Smooth muscle cell (in vitro differentiated cells): ENCODE results near the gene PDZD2. TPM values are rescaled to one million over a fixed set of nuclear protein-coding genes. Genes with fewer than 3 reads are reported as not detected.

ENCODE experiments used
- DNase-seq: peaks from one replicate; lab custom pipeline; 2025; ENCODE audit not compliant: unreplicated experiment; lab: John Stamatoyannopoulos, UW
- H2AFZ ChIP-seq: fragments of 200-600 bp; sonication (generic); 2 replicates; pipeline ENCODE4 v1.6.0; 2016; ENCODE audit warnings: antibody characterized with exemption, low read depth, mild to moderate bottlenecking
- H3F3A ChIP-seq: fragments of 200-600 bp; sonication (generic); 2 replicates; pipeline ENCODE4 v1.6.0; 2017; ENCODE audit warnings: antibody characterized with exemption, low read depth
- H3K27ac ChIP-seq: fragments of 200-600 bp; sonication (generic); 2 replicates; pipeline ENCODE4 v1.5.1; 2016; ENCODE audit warnings: low read depth, mild to moderate bottlenecking
- H3K27me3 ChIP-seq: fragments of 200-600 bp; sonication (generic); 2 replicates; pipeline ENCODE4 v1.6.1; 2016; ENCODE audit warnings: low read depth, mild to moderate bottlenecking
- H3K36me3 ChIP-seq: fragments of 200-600 bp; sonication (generic); 2 replicates; pipeline ENCODE4 v1.5.1; 2016; ENCODE audit warnings: low read depth
- H3K4me1 ChIP-seq: fragments of 200-600 bp; sonication (generic); 2 replicates; pipeline ENCODE4 v1.5.1; 2016; ENCODE audit warnings: low read depth
- H3K4me2 ChIP-seq: fragments of 200-600 bp; sonication (generic); 2 replicates; pipeline ENCODE4 v1.6.0; 2016; ENCODE audit warnings: mild to moderate bottlenecking
- H3K4me3 ChIP-seq: fragments of 200-600 bp; sonication (generic); 2 replicates; pipeline ENCODE4 v1.5.1; 2016; ENCODE audit warnings: mild to moderate bottlenecking
- H3K79me2 ChIP-seq: fragments of 200-600 bp; sonication (generic); 2 replicates; pipeline ENCODE4 v1.6.0; 2016; ENCODE audit warnings: low read depth, mild to moderate bottlenecking
- H3K9ac ChIP-seq: fragments of 200-600 bp; sonication (generic); 2 replicates; pipeline ENCODE4 v1.6.0; 2016; ENCODE audit warnings: low read depth
- H3K9me3 ChIP-seq: fragments of 200-600 bp; sonication (generic); replicated peaks from 2 replicates; pipeline ENCODE4 v1.5.1; 2016; ENCODE audit warnings: low read depth
- H4K20me1 ChIP-seq: fragments of 200-600 bp; sonication (generic); 2 replicates; pipeline ENCODE4 v1.6.0; 2016; ENCODE audit warnings: low read depth
- WGBS: methylation state at CpG from one replicate; pipeline ENCODE4 v1.1.7; 2016; ENCODE audit warnings: low lambda C conversion rate; 5-methylcytosine and 5-hydroxymethylcytosine counted together
- polyA plus RNA-seq: library from polyadenylated mRNA; unstranded; fragments of >200 nt; fragmentation: Nextera tagmentation; extraction: Ambion mirVana; gene quantifications from 2 replicates; pipeline ENCODE4 v1.2.1, GENCODE V29; 2016
- total RNA-seq: library from RNA; depleted of rRNA; stranded (reverse); fragments of >200 nt; gene quantifications from 2 replicates; pipeline ENCODE4 v1.2.3, GENCODE V29; 2014
- TF ChIP-seq, protein P1 (sequence below): fragments of 200-600 bp; sonication (generic); IDR thresholded peaks from 2 replicates; pipeline ENCODE4 v1.5.1; 2017; ENCODE audit warnings: borderline replicate concordance, mild to moderate bottlenecking, antibody characterized with exemption; ENCODE audit not compliant: insufficient read depth, poor library complexity, severe bottlenecking

Gene PDZD2
- total and polyA plus RNA-seq, 2 experiments from 2014 or later = 3.2 to 4.1 TPM

DNA sequence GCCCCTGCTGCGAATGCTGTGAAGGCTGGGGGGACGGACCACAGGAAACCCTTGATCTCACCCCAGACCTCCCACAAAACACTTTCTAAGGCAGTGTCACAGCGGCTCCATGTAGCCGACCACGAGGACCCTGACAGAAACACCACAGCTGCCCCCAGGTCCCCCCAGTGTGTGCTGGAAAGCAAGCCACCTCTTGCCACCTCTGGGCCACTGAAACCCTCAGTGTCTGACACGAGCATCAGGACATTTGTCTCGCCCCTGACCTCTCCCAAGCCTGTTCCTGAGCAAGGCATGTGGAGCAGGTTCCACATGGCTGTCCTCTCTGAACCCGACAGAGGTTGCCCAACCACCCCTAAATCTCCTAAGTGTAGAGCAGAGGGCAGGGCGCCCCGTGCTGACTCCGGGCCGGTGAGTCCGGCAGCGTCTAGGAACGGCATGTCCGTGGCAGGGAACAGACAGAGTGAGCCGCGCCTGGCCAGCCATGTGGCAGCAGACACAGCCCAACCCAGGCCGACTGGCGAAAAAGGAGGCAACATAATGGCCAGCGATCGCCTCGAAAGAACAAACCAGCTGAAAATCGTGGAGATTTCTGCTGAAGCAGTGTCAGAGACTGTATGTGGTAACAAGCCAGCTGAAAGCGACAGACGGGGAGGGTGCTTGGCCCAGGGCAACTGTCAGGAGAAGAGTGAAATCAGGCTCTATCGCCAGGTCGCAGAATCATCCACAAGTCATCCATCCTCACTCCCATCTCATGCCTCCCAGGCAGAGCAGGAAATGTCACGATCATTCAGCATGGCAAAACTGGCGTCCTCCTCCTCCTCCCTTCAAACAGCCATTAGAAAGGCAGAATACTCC is 450.4 kb downstream of the PDZD2 start:
- no peaks in the 10 kb centered on the region for H3K9me3 ChIP-seq
- no peaks in the 10 kb centered on the region for H3F3A ChIP-seq
- H3K9ac ChIP-seq = no peak overlapping the region
- no peak overlapping the region for H3K4me2 ChIP-seq
- H2AFZ ChIP-seq = no peak overlapping the region
- H4K20me1 ChIP-seq = no peaks in the 10 kb centered on the region
- H3K27ac ChIP-seq = no peak overlapping the region
- TF ChIP-seq, protein P1, sequence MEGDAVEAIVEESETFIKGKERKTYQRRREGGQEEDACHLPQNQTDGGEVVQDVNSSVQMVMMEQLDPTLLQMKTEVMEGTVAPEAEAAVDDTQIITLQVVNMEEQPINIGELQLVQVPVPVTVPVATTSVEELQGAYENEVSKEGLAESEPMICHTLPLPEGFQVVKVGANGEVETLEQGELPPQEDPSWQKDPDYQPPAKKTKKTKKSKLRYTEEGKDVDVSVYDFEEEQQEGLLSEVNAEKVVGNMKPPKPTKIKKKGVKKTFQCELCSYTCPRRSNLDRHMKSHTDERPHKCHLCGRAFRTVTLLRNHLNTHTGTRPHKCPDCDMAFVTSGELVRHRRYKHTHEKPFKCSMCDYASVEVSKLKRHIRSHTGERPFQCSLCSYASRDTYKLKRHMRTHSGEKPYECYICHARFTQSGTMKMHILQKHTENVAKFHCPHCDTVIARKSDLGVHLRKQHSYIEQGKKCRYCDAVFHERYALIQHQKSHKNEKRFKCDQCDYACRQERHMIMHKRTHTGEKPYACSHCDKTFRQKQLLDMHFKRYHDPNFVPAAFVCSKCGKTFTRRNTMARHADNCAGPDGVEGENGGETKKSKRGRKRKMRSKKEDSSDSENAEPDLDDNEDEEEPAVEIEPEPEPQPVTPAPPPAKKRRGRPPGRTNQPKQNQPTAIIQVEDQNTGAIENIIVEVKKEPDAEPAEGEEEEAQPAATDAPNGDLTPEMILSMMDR = no peak
- no peaks in the 10 kb centered on the region for H3K27me3 ChIP-seq
- H3K36me3 ChIP-seq = no peaks in the 10 kb centered on the region
- DNase-seq = no peak
- H3K4me1 ChIP-seq = no peaks in the 10 kb centered on the region
- H3K4me3 ChIP-seq = no peak overlapping the region
- WGBS = 96% methylated on average over 30 of the region's 30 CpGs
- H3K79me2 ChIP-seq = no peaks in the 10 kb centered on the region

DNA sequence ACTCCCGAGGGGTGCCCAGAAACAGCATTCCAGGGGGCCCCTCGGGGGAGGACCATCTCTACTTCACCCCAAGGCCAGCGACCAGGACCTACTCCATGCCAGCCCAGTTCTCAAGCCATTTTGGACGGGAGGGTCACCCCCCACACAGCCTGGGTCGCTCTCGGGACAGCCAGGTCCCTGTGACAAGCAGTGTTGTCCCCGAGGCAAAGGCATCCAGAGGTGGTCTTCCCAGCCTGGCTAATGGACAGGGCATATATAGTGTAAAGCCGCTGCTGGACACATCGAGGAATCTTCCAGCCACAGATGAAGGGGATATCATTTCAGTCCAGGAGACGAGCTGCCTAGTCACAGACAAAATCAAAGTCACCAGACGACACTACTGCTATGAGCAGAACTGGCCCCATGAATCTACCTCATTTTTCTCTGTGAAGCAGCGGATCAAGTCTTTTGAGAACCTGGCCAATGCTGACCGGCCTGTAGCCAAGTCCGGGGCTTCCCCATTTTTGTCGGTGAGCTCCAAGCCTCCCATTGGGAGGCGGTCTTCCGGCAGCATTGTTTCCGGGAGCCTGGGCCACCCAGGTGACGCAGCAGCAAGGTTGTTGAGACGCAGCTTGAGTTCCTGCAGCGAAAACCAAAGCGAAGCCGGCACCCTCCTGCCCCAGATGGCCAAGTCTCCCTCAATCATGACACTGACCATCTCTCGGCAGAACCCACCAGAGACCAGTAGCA is 451.3 kb downstream of the PDZD2 start:
- Histone ChIP-seq H3K4me2 (no peak overlapping the region), H3F3A (no peaks in the 10 kb centered on the region), H3K9me3 (no peaks in the 10 kb centered on the region), H3K27ac (no peak overlapping the region), H2AFZ (no peak overlapping the region), H4K20me1 (no peaks in the 10 kb centered on the region), H3K79me2 (no peaks in the 10 kb centered on the region), H3K4me3 (no peak overlapping the region), H3K4me1 (no peaks in the 10 kb centered on the region), H3K27me3 (no peaks in the 10 kb centered on the region), H3K9ac (no peak overlapping the region), H3K36me3 (no peaks in the 10 kb centered on the region)
- TF ChIP-seq, protein P1 = no peak
- no peak for DNase-seq
- WGBS = 96% methylated on average over 24 of the region's 24 CpGs

DNA sequence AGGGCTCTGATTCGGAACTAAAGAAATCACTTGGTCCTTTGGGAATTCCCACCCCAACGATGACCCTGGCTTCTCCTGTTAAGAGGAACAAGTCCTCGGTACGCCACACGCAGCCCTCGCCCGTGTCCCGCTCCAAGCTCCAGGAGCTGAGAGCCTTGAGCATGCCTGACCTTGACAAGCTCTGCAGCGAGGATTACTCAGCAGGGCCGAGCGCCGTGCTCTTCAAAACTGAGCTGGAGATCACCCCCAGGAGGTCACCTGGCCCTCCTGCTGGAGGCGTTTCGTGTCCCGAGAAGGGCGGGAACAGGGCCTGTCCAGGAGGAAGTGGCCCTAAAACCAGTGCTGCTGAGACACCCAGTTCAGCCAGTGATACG is 451.8 kb downstream of the PDZD2 start:
- Histone ChIP-seq H3K4me2 (no peak overlapping the region), H3K27ac (no peak overlapping the region), H3K4me3 (no peak overlapping the region), H2AFZ (no peak overlapping the region), H3K9me3 (no peaks in the 10 kb centered on the region), H3K27me3 (no peaks in the 10 kb centered on the region), H3K79me2 (no peaks in the 10 kb centered on the region), H3K9ac (no peak overlapping the region), H3K4me1 (no peaks in the 10 kb centered on the region), H3F3A (no peaks in the 10 kb centered on the region), H3K36me3 (no peaks in the 10 kb centered on the region), H4K20me1 (no peaks in the 10 kb centered on the region)
- TF ChIP-seq, protein P1 = no peak
- DNase-seq = no peak
- 93% methylated on average over 17 of the region's 17 CpGs for WGBS
